SK-N-SH treated with all-trans-retinoic acid at 6 μM for 48 hours (cell line): Measurements from ENCODE around the gene FRAT2.

Source experiments
- ATAC-seq: fragments of 200-7000 bp; cut with Tn5 transposase; 3 replicates; pipeline ENCODE4 v1.9.1; 2020; ENCODE audit warnings: mild to moderate bottlenecking, moderate library complexity
- ARNTL ChIP-seq: fragments of 450-650 bp; formaldehyde crosslinking; IDR thresholded peaks from 2 replicates; pipeline ENCODE4 v1.5.0; 2020; ENCODE audit warnings: low read depth, mild to moderate bottlenecking, moderate library complexity, borderline replicate concordance
- BACH2 ChIP-seq: fragments of 250-450 bp; sonication (Bioruptor Pico); IDR thresholded peaks from 2 replicates; pipeline ENCODE4 v1.9.0; 2021; ENCODE audit warnings: mild to moderate bottlenecking, borderline replicate concordance
- CSDC2 ChIP-seq: fragments of 250-450 bp; sonication (Bioruptor Pico); IDR thresholded peaks from 2 replicates; pipeline ENCODE4 v1.5.0; 2020; ENCODE audit warnings: mild to moderate bottlenecking, moderate library complexity
- ESRRG ChIP-seq: fragments of 250-450 bp; sonication (Bioruptor Pico); IDR thresholded peaks from 2 replicates; pipeline ENCODE4 v1.6.1; 2021; ENCODE audit warnings: mild to moderate bottlenecking
- GLIS3 ChIP-seq: fragments of 250-450 bp; sonication (Bioruptor Pico); IDR thresholded peaks from 2 replicates; pipeline ENCODE4 v1.5.0; 2020; ENCODE audit warnings: mild to moderate bottlenecking, moderate library complexity
- ISL1 ChIP-seq: fragments of 250-450 bp; sonication (Bioruptor Pico); IDR thresholded peaks from 2 replicates; pipeline ENCODE4 v2.1.2; 2022; ENCODE audit warnings: mild to moderate bottlenecking, moderate library complexity
- OSR1 ChIP-seq: fragments of 250-450 bp; sonication (Bioruptor Pico); IDR thresholded peaks from 2 replicates; pipeline ENCODE4 v1.8.0; 2022; ENCODE audit warnings: moderate library complexity, mild to moderate bottlenecking, inconsistent platforms
- PPARA ChIP-seq: fragments of 250-450 bp; sonication (Bioruptor Pico); IDR thresholded peaks from 2 replicates; pipeline ENCODE4 v1.5.0; 2020; ENCODE audit warnings: mild to moderate bottlenecking, borderline replicate concordance
- RARB ChIP-seq: fragments of 250-450 bp; sonication (Bioruptor Pico); IDR thresholded peaks from 2 replicates; pipeline ENCODE4 v1.8.0; 2021; ENCODE audit warnings: mild to moderate bottlenecking, moderate library complexity
- SNAI2 ChIP-seq: fragments of 250-450 bp; sonication (Bioruptor Pico); IDR thresholded peaks from 2 replicates; pipeline ENCODE4 v1.5.0; 2020; ENCODE audit warnings: mild to moderate bottlenecking, moderate library complexity
- TCF4 ChIP-seq: fragments of 250-450 bp; sonication (Bioruptor Pico); IDR thresholded peaks from 2 replicates; pipeline ENCODE4 v1.8.0; 2021; ENCODE audit warnings: mild to moderate bottlenecking, moderate library complexity, borderline replicate concordance
- TOX ChIP-seq: fragments of 250-450 bp; sonication (Bioruptor Pico); IDR thresholded peaks from 2 replicates; pipeline ENCODE4 v1.8.0; 2021; ENCODE audit warnings: mild to moderate bottlenecking, moderate library complexity, borderline replicate concordance
- TSHZ2 ChIP-seq: fragments of 250-450 bp; sonication (Bioruptor Pico); IDR thresholded peaks from 2 replicates; pipeline ENCODE4 v1.5.0; 2020; ENCODE audit warnings: mild to moderate bottlenecking, moderate library complexity
- ZC3H10 ChIP-seq: fragments of 250-450 bp; sonication (Bioruptor Pico); IDR thresholded peaks from 2 replicates; pipeline ENCODE4 v1.5.1; 2021; ENCODE audit warnings: mild to moderate bottlenecking, moderate library complexity
- ZFP30 ChIP-seq: fragments of 450-650 bp; formaldehyde crosslinking; IDR thresholded peaks from 2 replicates; pipeline ENCODE4 v1.5.0; 2022; ENCODE audit warnings: mild to moderate bottlenecking, moderate library complexity
- ZNF565 ChIP-seq: fragments of 450-650 bp; formaldehyde crosslinking; conservative IDR thresholded peaks from 2 replicates; pipeline ENCODE4 v1.5.0; 2020; ENCODE audit warnings: low read depth, mild to moderate bottlenecking, moderate library complexity
- ZNF70 ChIP-seq: fragments of 450-650 bp; formaldehyde crosslinking; IDR thresholded peaks from 2 replicates; pipeline ENCODE4 v1.5.0; 2020; ENCODE audit warnings: mild to moderate bottlenecking, moderate library complexity
- ZNF8 ChIP-seq: fragments of 450-650 bp; formaldehyde crosslinking; IDR thresholded peaks from 2 replicates; pipeline ENCODE4 v1.5.0; 2020; ENCODE audit warnings: mild to moderate bottlenecking, moderate library complexity
- TF ChIP-seq, protein P1 (sequence below): fragments of 250-450 bp; sonication (Bioruptor Pico); IDR thresholded peaks from 2 replicates; pipeline ENCODE4 v1.5.1; 2020; ENCODE audit warnings: low read depth, mild to moderate bottlenecking, moderate library complexity
- TF ChIP-seq, protein P2 (sequence below): fragments of 250-450 bp; sonication (Bioruptor Pico); IDR thresholded peaks from 2 replicates; pipeline ENCODE4 v1.5.1; 2021; ENCODE audit warnings: mild to moderate bottlenecking, moderate library complexity
- TF ChIP-seq, protein P3 (sequence below): fragments of 250-450 bp; sonication (Bioruptor Pico); IDR thresholded peaks from 2 replicates; pipeline ENCODE4 v1.8.0; 2021; ENCODE audit warnings: low read depth, mild to moderate bottlenecking, moderate library complexity, borderline replicate concordance
- TF ChIP-seq, protein P4 (sequence below): fragments of 250-450 bp; sonication (Bioruptor Pico); IDR thresholded peaks from 2 replicates; pipeline ENCODE4 v1.8.0; 2020; ENCODE audit warnings: mild to moderate bottlenecking, moderate library complexity, borderline replicate concordance

Gene FRAT2

GRCh38 chr10:97341416-97341815 lies 6.9 kb upstream of the FRAT2 start:
- TF ChIP-seq ZC3H10 (CRISPR knock-in tag) (no peak), SNAI2 (CRISPR knock-in tag) (no peak), RARB (no peak), GLIS3 (no peak), OSR1 (CRISPR knock-in tag) (no peak), ISL1 (no peak), ZFP30 (no peak)
- TF ChIP-seq, protein P1, sequence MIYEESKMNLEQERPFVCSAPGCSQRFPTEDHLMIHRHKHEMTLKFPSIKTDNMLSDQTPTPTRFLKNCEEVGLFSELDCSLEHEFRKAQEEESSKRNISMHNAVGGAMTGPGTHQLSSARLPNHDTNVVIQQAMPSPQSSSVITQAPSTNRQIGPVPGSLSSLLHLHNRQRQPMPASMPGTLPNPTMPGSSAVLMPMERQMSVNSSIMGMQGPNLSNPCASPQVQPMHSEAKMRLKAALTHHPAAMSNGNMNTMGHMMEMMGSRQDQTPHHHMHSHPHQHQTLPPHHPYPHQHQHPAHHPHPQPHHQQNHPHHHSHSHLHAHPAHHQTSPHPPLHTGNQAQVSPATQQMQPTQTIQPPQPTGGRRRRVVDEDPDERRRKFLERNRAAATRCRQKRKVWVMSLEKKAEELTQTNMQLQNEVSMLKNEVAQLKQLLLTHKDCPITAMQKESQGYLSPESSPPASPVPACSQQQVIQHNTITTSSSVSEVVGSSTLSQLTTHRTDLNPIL (CRISPR knock-in tag): no peak
- TF ChIP-seq, all 23 proteins: peak for 0
- no peak for ATAC-seq

- ATAC-seq: no peak
- TF ChIP-seq ZFP30 (no peak), ESRRG (CRISPR knock-in tag) (no peak)
- TF ChIP-seq, protein P2, sequence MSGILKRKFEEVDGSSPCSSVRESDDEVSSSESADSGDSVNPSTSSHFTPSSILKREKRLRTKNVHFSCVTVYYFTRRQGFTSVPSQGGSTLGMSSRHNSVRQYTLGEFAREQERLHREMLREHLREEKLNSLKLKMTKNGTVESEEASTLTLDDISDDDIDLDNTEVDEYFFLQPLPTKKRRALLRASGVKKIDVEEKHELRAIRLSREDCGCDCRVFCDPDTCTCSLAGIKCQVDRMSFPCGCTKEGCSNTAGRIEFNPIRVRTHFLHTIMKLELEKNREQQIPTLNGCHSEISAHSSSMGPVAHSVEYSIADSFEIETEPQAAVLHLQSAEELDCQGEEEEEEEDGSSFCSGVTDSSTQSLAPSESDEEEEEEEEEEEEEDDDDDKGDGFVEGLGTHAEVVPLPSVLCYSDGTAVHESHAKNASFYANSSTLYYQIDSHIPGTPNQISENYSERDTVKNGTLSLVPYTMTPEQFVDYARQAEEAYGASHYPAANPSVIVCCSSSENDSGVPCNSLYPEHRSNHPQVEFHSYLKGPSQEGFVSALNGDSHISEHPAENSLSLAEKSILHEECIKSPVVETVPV: no peak
- TF ChIP-seq, all 23 proteins: peak for 0
Measured at GRCh38 chr10:97338041-97338440, 3.5 kb upstream of the FRAT2 start.

GRCh38 chr10:97336942-97337831 lies 2.7 kb upstream of the FRAT2 start:
- no peak for ATAC-seq
- TF ChIP-seq ISL1 (no peak), TOX (CRISPR knock-in tag) (no peak), SNAI2 (CRISPR knock-in tag) (no peak), ZC3H10 (CRISPR knock-in tag) (no peak), PPARA (no peak), ZNF70 (CRISPR knock-in tag) (no peak), ZNF8 (CRISPR knock-in tag) (no peak), ZFP30 (no peak), TCF4 (no peak), ARNTL (CRISPR knock-in tag) (no peak), BACH2 (CRISPR knock-in tag) (no peak), ZNF565 (no peak)
- TF ChIP-seq, protein P3, sequence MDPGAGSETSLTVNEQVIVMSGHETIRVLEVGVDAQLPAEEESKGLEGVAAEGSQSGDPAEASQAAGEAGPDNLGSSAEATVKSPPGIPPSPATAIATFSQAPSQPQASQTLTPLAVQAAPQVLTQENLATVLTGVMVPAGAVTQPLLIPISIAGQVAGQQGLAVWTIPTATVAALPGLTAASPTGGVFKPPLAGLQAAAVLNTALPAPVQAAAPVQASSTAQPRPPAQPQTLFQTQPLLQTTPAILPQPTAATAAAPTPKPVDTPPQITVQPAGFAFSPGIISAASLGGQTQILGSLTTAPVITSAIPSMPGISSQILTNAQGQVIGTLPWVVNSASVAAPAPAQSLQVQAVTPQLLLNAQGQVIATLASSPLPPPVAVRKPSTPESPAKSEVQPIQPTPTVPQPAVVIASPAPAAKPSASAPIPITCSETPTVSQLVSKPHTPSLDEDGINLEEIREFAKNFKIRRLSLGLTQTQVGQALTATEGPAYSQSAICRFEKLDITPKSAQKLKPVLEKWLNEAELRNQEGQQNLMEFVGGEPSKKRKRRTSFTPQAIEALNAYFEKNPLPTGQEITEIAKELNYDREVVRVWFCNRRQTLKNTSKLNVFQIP (CRISPR knock-in tag): no peak
- TF ChIP-seq, protein P4, sequence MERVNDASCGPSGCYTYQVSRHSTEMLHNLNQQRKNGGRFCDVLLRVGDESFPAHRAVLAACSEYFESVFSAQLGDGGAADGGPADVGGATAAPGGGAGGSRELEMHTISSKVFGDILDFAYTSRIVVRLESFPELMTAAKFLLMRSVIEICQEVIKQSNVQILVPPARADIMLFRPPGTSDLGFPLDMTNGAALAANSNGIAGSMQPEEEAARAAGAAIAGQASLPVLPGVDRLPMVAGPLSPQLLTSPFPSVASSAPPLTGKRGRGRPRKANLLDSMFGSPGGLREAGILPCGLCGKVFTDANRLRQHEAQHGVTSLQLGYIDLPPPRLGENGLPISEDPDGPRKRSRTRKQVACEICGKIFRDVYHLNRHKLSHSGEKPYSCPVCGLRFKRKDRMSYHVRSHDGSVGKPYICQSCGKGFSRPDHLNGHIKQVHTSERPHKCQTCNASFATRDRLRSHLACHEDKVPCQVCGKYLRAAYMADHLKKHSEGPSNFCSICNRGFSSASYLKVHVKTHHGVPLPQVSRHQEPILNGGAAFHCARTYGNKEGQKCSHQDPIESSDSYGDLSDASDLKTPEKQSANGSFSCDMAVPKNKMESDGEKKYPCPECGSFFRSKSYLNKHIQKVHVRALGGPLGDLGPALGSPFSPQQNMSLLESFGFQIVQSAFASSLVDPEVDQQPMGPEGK (CRISPR knock-in tag): no peak
- TF ChIP-seq, protein P2: no peak

- no peak for ATAC-seq
- no peak for TF ChIP-seq ARNTL (CRISPR knock-in tag)
- TF ChIP-seq BACH2 (CRISPR knock-in tag): no peak
- no peak for TF ChIP-seq ZNF8 (CRISPR knock-in tag)
- no peak for TF ChIP-seq ZC3H10 (CRISPR knock-in tag)
- no peak for TF ChIP-seq ESRRG (CRISPR knock-in tag)
- TF ChIP-seq, protein P3 (CRISPR knock-in tag): no peak
- TF ChIP-seq ISL1: no peak
- TF ChIP-seq TOX (CRISPR knock-in tag): no peak
- no peak for TF ChIP-seq ZNF565
- no peak for TF ChIP-seq CSDC2 (CRISPR knock-in tag)
- TF ChIP-seq TSHZ2 (CRISPR knock-in tag): no peak
- TF ChIP-seq OSR1 (CRISPR knock-in tag): no peak
Measured at GRCh38 chr10:97336446-97336845, 1.9 kb upstream of the FRAT2 start.
